ENCODE data around the gene SLC25A26.

GRCh38 chr3:66270701-66271100 is 49.9 kb downstream of the SLC25A26 start:
- TF ChIP-seq CTCF (IDR thresholded peaks at IDR 0.05): no peak
- TF ChIP-seq POLR2A (IDR thresholded peaks at IDR 0.05): no peak

Measured in tibial nerve (tissue), 3 donors.